ENCODE data around the gene SLC39A7.

DNA sequence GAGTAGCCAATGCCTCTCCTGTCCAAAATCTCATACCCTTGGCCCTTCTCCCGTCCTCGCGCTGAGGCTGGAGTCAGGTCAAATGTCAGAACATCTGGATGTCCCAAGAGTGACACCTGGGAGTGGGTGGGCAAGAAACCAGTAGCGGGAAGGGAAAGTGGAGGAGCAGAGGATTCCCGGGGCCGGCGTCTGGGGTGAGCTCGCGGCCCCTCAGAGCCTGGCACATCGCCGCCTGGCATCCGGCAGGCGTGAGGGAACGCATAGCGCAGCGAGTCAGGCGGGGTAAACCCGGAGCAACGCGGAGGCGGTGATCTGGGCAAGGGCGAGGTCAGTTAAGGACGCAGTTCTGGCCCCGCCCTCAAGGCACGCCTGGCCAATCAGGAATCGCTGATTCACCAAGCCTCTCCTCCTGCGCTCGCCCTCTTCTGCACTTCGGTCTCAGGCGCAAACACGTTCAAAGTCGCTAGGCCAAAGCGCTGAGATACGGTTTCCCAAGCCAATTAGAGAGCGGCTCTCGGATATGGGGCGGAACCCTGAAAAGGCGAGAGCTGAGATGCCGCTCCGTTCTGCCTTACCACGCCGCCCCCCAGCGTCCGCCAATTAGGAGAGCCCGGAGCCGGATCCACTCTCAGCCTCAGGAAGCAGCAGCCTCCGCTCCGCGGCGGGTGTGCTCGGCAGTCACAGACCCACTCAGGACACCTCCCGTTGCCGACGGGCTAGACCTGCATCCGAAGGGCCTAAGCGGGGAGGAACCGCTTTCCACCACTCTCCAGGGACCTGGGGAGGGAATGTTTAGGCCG is 48.5 kb downstream of the SLC39A7 start:
- TF ChIP-seq CTCF (IDR thresholded peaks at IDR 0.05) (peak in 2 of 6 experiments; percentile 3 to 9), POLR2A (IDR thresholded peaks at IDR 0.05) (peak; percentile 24 to 81)

All from thyroid gland (tissue), 4 donors.